ENCODE results near the gene CAMK2D.

GRCh38 chr4:113659127-113659526 is 102.4 kb downstream of the CAMK2D start:
- TF ChIP-seq, protein P1, sequence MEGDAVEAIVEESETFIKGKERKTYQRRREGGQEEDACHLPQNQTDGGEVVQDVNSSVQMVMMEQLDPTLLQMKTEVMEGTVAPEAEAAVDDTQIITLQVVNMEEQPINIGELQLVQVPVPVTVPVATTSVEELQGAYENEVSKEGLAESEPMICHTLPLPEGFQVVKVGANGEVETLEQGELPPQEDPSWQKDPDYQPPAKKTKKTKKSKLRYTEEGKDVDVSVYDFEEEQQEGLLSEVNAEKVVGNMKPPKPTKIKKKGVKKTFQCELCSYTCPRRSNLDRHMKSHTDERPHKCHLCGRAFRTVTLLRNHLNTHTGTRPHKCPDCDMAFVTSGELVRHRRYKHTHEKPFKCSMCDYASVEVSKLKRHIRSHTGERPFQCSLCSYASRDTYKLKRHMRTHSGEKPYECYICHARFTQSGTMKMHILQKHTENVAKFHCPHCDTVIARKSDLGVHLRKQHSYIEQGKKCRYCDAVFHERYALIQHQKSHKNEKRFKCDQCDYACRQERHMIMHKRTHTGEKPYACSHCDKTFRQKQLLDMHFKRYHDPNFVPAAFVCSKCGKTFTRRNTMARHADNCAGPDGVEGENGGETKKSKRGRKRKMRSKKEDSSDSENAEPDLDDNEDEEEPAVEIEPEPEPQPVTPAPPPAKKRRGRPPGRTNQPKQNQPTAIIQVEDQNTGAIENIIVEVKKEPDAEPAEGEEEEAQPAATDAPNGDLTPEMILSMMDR (conservative IDR thresholded peaks at IDR 0.05) = no peak
- no peak for TF ChIP-seq EZH2 (IDR thresholded peaks at IDR 0.05; ENCODE audit: low read depth)

All from PC-9 (cell line).